Measurements from ENCODE around the gene TPO.
"Not testable (repeated sequence)": the region's sequence is repeated elsewhere in the genome, so short reads cannot be mapped to it uniquely, and the experiment has no call there.

TPO gene

GRCh38 chr2:1561259-1561658, 148.0 kb downstream of the TPO start:
- DNase-seq, result no peak

- no peak for DNase-seq
Observed at GRCh38 chr2:1561811-1562421, 148.7 kb downstream of the TPO start.

- no peak for DNase-seq
Observed at GRCh38 chr2:1563084-1563857, 150.0 kb downstream of the TPO start.

GRCh38 chr2:1563943-1564891, 151.0 kb downstream of the TPO start:
- no peak for DNase-seq

- DNase-seq, result no peak
Observed at GRCh38 chr2:1567556-1568344, 154.5 kb downstream of the TPO start.

GRCh38 chr2:1568345-1568668, 155.0 kb downstream of the TPO start:
- not testable (repeated sequence) for DNase-seq

GRCh38 chr2:1569879-1570450, 156.7 kb downstream of the TPO start:
- no peak for DNase-seq

- DNase-seq, result no peak
Observed at GRCh38 chr2:1571477-1572417, 158.5 kb downstream of the TPO start.

GRCh38 chr2:1572638-1573037, 159.4 kb downstream of the TPO start:
- DNase-seq, result no peak

- DNase-seq, result no peak
Observed at GRCh38 chr2:1577846-1578245, 164.6 kb downstream of the TPO start.

GRCh38 chr2:1581257-1581964, 168.1 kb downstream of the TPO start:
- DNase-seq, result not testable (repeated sequence)

GRCh38 chr2:1581965-1582625, 168.8 kb downstream of the TPO start:
- DNase-seq, result no peak

- DNase-seq, result no peak
Observed at GRCh38 chr2:1582891-1583341, 169.7 kb downstream of the TPO start.

- DNase-seq, result no peak
Observed at GRCh38 chr2:1584051-1584531, 170.8 kb downstream of the TPO start.

- no peak for DNase-seq
Observed at GRCh38 chr2:1584691-1585485, 171.6 kb downstream of the TPO start.

GRCh38 chr2:1585635-1586034, 172.4 kb downstream of the TPO start:
- no peak for DNase-seq

GRCh38 chr2:1586251-1586922, 173.1 kb downstream of the TPO start:
- DNase-seq, result no peak
